MCF 10A (cell line): ENCODE measurements around the gene CCDC50. TPM values are rescaled to one million over a fixed set of nuclear protein-coding genes. Genes with fewer than 3 reads are reported as not detected.

ENCODE experiments used
- BruUV-seq: library from RNA; stranded (reverse); fragments of 400-500 nt; replicated peaks from 2 replicates; lab custom pipeline; 2021; lab: Mats Ljungman, UMichigan
- CTCF ChIA-PET: fragments of 300-600 bp; sonication (Branson Sonifier 250); formaldehyde crosslinking; extraction: SDS; loops from one replicate; lab custom pipeline; 2021; ENCODE audit warnings: antibody characterized with exemption, inconsistent platforms; lab: Yijun Ruan, JAX
- POLR2A ChIA-PET: fragments of 300-600, 350-650 bp; sonication (Branson Sonifier 250); formaldehyde crosslinking; extraction: SDS; loops from one replicate; lab custom pipeline; 2020; ENCODE audit warnings: antibody characterized with exemption, inconsistent platforms; lab: Yijun Ruan, JAX
- DNase-seq: peaks from one replicate; pipeline ENCODE4 v3.0.0-alpha.2; 2018; ENCODE audit not compliant: unreplicated experiment
- H3K27ac Mint-ChIP-seq: one replicate; pipeline ENCODE4 v1.8.0; 2022; ENCODE audit warnings: mild to moderate bottlenecking, low read depth, mixed read lengths; ENCODE audit not compliant: unreplicated experiment
- H3K27me3 Mint-ChIP-seq: one replicate; pipeline ENCODE4 v1.8.0; 2022; ENCODE audit warnings: mixed read lengths; ENCODE audit not compliant: insufficient read depth, unreplicated experiment
- H3K36me3 Mint-ChIP-seq: one replicate; pipeline ENCODE4 v1.8.0; 2022; ENCODE audit warnings: mild to moderate bottlenecking, moderate library complexity, mixed read lengths; ENCODE audit not compliant: insufficient read depth, unreplicated experiment
- H3K4me1 Mint-ChIP-seq: one replicate; pipeline ENCODE4 v1.8.0; 2022; ENCODE audit warnings: mixed read lengths; ENCODE audit not compliant: insufficient read depth, unreplicated experiment
- H3K4me3 Mint-ChIP-seq: one replicate; pipeline ENCODE4 v1.8.0; 2022; ENCODE audit warnings: mild to moderate bottlenecking, moderate library complexity, mixed read lengths; ENCODE audit not compliant: unreplicated experiment
- H3K9me3 Mint-ChIP-seq: one replicate; pipeline ENCODE4 v1.8.0; 2022; ENCODE audit warnings: mixed read lengths; ENCODE audit not compliant: unreplicated experiment
- CTCF ChIP-seq: fragments of 200-600 bp; IDR thresholded peaks from one replicate; pipeline ENCODE4 v1.8.0; 2022; ENCODE audit warnings: antibody characterized with exemption, mild to moderate bottlenecking; ENCODE audit not compliant: unreplicated experiment
- intact Hi-C: fragments of 100-400 bp; cut with micrococcal nuclease; formaldehyde crosslinking; loops from 2 replicates; pipeline ENCODE4 v1.14.1; 2022
- total RNA-seq: library from RNA; stranded (reverse); gene quantifications from 2 replicates; pipeline ENCODE4 v1.2.3, GENCODE V29; 2022

The CCDC50 gene
- total RNA-seq, 1 experiment from 2014 or later: 115 TPM

- H3K9me3 Mint-ChIP-seq: no peaks in the 10 kb centered on the region
- no TSS peak for BruUV-seq
- no peaks in the 10 kb centered on the region for H3K27me3 Mint-ChIP-seq
- no peak for TF ChIP-seq CTCF
- CTCF ChIA-PET: interaction anchor here (0.6 to 1.6 kb wide), 3 partner anchors 11 to 663 kb away, joined by 3 to 4 read pairs (median 3); no protein-coding TSS in a partner anchor
- DNase-seq: no peak
- POLR2A ChIA-PET: interaction anchor here (1.0 kb wide), 2 partner anchors 13 to 33 kb away, joined by 3 to 4 read pairs; no protein-coding TSS in a partner anchor
- H3K27ac Mint-ChIP-seq: no peak overlapping the region
- intact Hi-C loops: no loop called here
- peaks cover 34% of the 10 kb centered on the region for H3K4me1 Mint-ChIP-seq
- H3K36me3 Mint-ChIP-seq: peaks cover 54% of the 10 kb centered on the region
- H3K4me3 Mint-ChIP-seq: no peak overlapping the region
Measured at GRCh38 chr3:191361456-191361855, 32.3 kb downstream of the CCDC50 start.

- no TSS peak for BruUV-seq
- H3K4me3 Mint-ChIP-seq: no peak overlapping the region
- DNase-seq: no peak
- H3K4me1 Mint-ChIP-seq: peaks cover 29% of the 10 kb centered on the region
- H3K9me3 Mint-ChIP-seq: no peaks in the 10 kb centered on the region
- intact Hi-C loops: no loop called here
- no peaks in the 10 kb centered on the region for H3K27me3 Mint-ChIP-seq
- ChIA-PET CTCF (interaction anchor here (1.2 to 1.6 kb wide), 2 partner anchors 10 to 664 kb away, joined by 3 to 4 read pairs; no protein-coding TSS in a partner anchor), POLR2A (interaction anchor here (1.0 to 1.6 kb wide), 3 partner anchors 14 to 34 kb away, joined by 3 to 4 read pairs (median 4); no protein-coding TSS in a partner anchor)
- no peak for TF ChIP-seq CTCF
- no peak overlapping the region for H3K27ac Mint-ChIP-seq
- H3K36me3 Mint-ChIP-seq: peaks cover 56% of the 10 kb centered on the region
Measured at GRCh38 chr3:191362037-191362436, 32.8 kb downstream of the CCDC50 start.

GRCh38 chr3:191362524-191363090 lies 33.4 kb downstream of the CCDC50 start:
- DNase-seq: no peak
- ChIA-PET CTCF (interaction anchor here (0.9 kb wide), 1 partner anchor 1081 kb away, joined by 3 read pairs; no protein-coding TSS in a partner anchor), POLR2A (interaction anchor here (0.8 to 1.6 kb wide), 5 partner anchors 11 to 34 kb away, joined by 3 to 5 read pairs (median 4); no protein-coding TSS in a partner anchor)
- Mint-ChIP-seq H3K27me3 (no peaks in the 10 kb centered on the region), H3K9me3 (no peaks in the 10 kb centered on the region), H3K36me3 (peaks cover 60% of the 10 kb centered on the region), H3K4me1 (peaks cover 26% of the 10 kb centered on the region), H3K27ac (peak overlapping the region; percentile 54), H3K4me3 (no peak overlapping the region)
- no peak for TF ChIP-seq CTCF
- BruUV-seq: no TSS peak
- intact Hi-C loops: no loop called here

GRCh38 chr3:191363221-191363620 lies 34.0 kb downstream of the CCDC50 start:
- Mint-ChIP-seq H3K4me1 (peaks cover 21% of the 10 kb centered on the region), H3K36me3 (peaks cover 58% of the 10 kb centered on the region), H3K27me3 (no peaks in the 10 kb centered on the region), H3K9me3 (no peaks in the 10 kb centered on the region), H3K27ac (peak overlapping the region; percentile 54), H3K4me3 (no peak overlapping the region)
- peak; percentile 6 for DNase-seq
- no peak for TF ChIP-seq CTCF
- ChIA-PET CTCF (interaction anchor here (0.9 kb wide), 1 partner anchor 1080 kb away, joined by 3 read pairs; no protein-coding TSS in a partner anchor), POLR2A (interaction anchor here (0.6 to 1.6 kb wide), 4 partner anchors 10 to 57 kb away, joined by 3 to 5 read pairs (median 4); no protein-coding TSS in a partner anchor)
- intact Hi-C loops: no loop called here
- BruUV-seq: no TSS peak
